HTERT RPE-1 (cell line): Measurements from ENCODE around the gene CENPU.

ENCODE experiments used
- in situ Hi-C: fragments of 300-500 bp; cut with MboI; formaldehyde crosslinking; loops from 4 replicates; pipeline ENCODE4 v1.14.3; 2020; ENCODE audit warnings: low sequenced_read_pairs

Gene CENPU

GRCh38 chr4:184713887-184714286 lies 20.0 kb downstream of the CENPU start:
- in situ Hi-C loops: no loop called here

GRCh38 chr4:184712322-184712721 lies 21.6 kb downstream of the CENPU start:
- in situ Hi-C loops: no loop called here

GRCh38 chr4:184706453-184706852 lies 27.4 kb downstream of the CENPU start:
- in situ Hi-C loops: no loop called here

GRCh38 chr4:184705692-184706091 lies 28.2 kb downstream of the CENPU start:
- in situ Hi-C loops: no loop called here

- in situ Hi-C loops: no loop called here
Observed at GRCh38 chr4:184702114-184702513, 31.8 kb downstream of the CENPU start.

- in situ Hi-C loops: no loop called here
Observed at GRCh38 chr4:184699941-184700340, 34.0 kb downstream of the CENPU start.

GRCh38 chr4:184697956-184698355 lies 35.9 kb downstream of the CENPU start:
- in situ Hi-C loops: no loop called here

- in situ Hi-C loops: no loop called here
Observed at GRCh38 chr4:184695178-184695896, 38.6 kb downstream of the CENPU start.

GRCh38 chr4:184694412-184694956 lies 39.4 kb downstream of the CENPU start:
- in situ Hi-C loops: no loop called here

- in situ Hi-C loops: no loop called here
Observed at GRCh38 chr4:184693056-184693455, 40.8 kb downstream of the CENPU start.

- in situ Hi-C loops: no loop called here
Observed at GRCh38 chr4:184689681-184690080, 44.2 kb downstream of the CENPU start.

- in situ Hi-C loops: no loop called here
Observed at GRCh38 chr4:184688447-184688846, 45.4 kb downstream of the CENPU start.

- in situ Hi-C loops: no loop called here
Observed at GRCh38 chr4:184688005-184688404, 45.9 kb downstream of the CENPU start.

- in situ Hi-C loops: no loop called here
Observed at GRCh38 chr4:184684491-184685189, 49.3 kb downstream of the CENPU start.

GRCh38 chr4:184681916-184682315 lies 52.0 kb downstream of the CENPU start:
- in situ Hi-C loops: no loop called here

GRCh38 chr4:184680698-184681097 lies 53.2 kb downstream of the CENPU start:
- in situ Hi-C loops: no loop called here

- in situ Hi-C loops: no loop called here
Observed at GRCh38 chr4:184675821-184676492, 57.9 kb downstream of the CENPU start.

GRCh38 chr4:184675018-184675417 lies 58.9 kb downstream of the CENPU start:
- in situ Hi-C loops: no loop called here

GRCh38 chr4:184674011-184674410 lies 59.9 kb downstream of the CENPU start:
- in situ Hi-C loops: no loop called here

GRCh38 chr4:184672741-184673140 lies 61.2 kb downstream of the CENPU start:
- in situ Hi-C loops: no loop called here

- in situ Hi-C loops: no loop called here
Observed at GRCh38 chr4:184671101-184671500, 62.8 kb downstream of the CENPU start.

GRCh38 chr4:184669251-184669650 lies 64.6 kb downstream of the CENPU start:
- in situ Hi-C loops: no loop called here
